GM19351 (cell line): ENCODE results near the gene HES4.
"Not testable (repeated sequence)": the region's sequence is repeated elsewhere in the genome, so short reads cannot be mapped to it uniquely, and the experiment has no call there.

Experiments
- ATAC-seq: cut with Tn5 transposase; IDR thresholded peaks from one replicate; pipeline ENCODE4 v1.9.1; 2021; ENCODE audit warnings: mild to moderate bottlenecking, moderate library complexity; ENCODE audit not compliant: unreplicated experiment

The HES4 gene

DNA sequence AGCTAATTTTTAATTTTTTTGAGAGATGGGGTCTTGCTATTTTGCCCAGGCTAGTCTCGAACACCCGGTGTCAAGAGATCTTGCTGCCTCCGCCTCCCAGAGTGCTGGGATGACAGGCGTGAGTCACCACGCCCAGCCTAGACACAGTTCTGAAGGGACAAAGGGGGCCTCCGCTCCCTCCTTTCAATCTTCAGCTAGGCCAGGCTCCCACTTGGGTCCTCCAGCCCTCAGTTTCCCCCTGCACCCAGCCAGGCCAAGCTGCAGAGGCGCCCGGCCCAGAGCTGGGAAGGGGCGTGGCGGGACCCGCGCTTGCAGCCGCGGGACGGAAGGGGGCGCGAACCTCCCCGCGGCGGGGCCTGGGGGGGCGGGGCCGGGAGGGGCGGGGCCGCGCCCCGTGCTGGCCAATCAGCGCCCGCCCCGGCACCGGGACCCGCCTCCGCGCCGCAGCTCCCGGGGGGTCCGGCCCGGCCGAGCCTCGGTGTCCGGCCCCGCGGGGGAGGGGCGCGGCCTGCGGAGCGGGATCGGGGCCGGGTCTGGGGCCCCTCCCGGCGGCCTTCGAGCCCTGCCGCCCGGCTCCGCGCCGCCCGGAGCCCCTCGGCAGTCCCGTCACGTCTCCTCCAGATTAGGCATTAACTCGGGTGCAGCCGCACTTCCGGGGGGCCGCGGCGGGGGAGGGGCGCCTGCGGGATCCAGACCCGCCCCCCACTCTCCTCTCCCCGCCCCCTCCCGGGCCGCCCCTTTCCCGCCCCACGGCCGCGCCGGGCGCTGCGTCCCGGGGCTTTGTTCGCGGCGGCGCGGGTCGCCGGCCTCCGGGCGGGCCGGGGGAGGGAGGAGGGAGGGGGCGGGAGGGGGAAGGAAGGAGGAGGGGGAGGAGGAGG, 19.5 kb upstream of the HES4 start:
- ATAC-seq: peak; percentile 69

DNA sequence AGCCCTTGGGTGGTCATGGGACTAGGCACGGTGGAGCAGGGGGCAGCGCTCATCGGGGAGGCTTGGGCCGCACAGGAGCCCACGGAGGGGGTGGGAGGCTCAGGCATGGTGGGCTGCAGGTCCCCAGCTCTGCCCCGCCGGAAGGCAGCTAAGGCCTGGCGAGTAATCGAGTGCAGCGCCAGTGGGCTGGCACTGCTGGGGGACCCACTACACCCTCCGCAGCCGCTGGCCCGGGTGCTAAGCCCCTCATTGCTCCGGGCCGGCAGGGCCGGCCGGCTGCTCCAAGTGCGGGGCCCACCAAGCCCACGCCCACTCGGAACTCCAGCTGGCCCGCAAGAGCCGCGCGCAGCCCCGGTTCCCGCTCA, 18.4 kb upstream of the HES4 start:
- ATAC-seq: not testable (repeated sequence)

DNA sequence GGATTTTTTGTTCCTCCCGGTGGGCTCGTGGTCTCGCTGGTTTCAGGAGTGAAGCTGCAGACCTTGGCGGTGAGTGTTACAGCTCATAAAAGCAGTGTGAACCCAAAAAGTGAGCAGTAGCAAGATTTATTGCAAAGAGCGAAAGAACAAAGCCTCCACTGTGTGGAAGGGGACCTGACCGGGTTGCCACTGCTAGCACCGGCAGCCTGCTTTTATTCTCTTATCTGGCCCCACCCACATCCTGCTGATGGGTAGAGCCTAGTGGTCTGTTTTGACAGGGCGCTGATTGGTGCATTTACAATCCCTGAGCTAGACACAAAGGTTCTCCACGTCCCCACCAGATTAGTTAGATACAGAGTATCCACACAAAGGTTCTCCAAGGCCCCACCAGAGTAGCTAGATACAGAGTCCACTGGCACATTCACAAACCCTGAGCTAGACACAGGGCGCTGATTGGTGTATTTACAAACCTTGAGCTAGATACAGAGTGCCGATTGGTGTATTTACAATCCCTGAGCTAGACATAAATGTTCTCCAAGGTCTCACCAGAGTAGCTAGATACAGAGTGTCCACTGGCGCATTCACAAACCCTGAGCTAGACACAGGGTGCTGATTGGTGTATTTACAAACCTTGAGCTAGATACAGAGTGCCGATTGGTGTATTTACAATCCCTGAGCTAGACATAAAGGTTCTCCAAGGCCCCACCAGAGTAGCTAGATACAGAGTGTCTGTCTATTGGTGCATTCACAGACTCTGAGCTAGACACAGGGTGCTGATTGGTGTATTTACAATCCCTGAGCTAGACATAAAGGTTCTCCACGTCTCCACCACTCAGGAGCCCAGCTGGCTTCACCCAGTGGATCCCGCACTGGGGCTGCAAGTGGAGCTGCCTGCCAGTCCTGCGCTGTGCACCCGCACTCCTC, 17.8 kb upstream of the HES4 start:
- ATAC-seq: not testable (repeated sequence)

DNA sequence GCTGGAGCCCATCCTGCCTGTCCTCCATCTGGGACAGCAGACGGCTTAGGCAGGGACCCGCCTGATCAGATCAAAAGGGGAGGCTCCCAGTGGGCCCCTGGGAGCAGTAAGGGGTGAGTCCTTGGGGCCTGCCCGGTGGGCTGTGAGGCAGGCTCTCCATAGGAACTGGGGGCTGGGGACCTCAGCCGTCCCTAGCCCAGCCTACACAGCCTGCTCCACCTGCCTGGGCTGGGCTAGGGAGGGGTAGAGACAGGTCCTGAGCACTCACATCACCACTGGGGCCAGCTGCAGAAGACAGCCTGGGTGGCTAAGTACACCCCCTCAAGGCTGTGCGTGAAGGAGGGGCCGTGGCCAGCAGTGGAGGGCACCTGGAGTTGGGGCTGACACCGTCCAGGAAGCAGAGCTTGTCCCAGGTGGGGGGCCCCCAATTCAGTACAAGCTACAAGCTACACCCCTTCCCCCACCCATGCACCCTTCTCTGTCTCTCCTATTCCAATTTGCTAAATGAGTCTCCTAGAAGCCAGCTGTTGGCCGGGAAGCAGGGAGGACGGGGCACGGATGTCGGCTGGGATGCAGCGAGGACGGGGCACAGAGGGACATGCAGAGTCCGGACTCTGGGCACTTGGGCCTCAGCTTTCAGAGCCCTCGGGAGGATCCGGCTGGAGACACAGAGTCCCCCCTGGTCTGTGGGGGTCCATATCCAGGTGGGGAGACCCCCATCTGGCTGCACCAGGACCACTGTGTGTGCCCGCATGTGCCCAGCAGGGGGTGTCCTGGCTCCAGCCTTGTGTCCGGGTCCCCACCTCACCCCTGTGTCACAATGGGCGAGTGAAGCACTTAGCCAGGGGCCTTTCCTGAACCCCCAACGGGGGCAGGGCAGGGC, 15.1 kb upstream of the HES4 start:
- ATAC-seq: no peak

DNA sequence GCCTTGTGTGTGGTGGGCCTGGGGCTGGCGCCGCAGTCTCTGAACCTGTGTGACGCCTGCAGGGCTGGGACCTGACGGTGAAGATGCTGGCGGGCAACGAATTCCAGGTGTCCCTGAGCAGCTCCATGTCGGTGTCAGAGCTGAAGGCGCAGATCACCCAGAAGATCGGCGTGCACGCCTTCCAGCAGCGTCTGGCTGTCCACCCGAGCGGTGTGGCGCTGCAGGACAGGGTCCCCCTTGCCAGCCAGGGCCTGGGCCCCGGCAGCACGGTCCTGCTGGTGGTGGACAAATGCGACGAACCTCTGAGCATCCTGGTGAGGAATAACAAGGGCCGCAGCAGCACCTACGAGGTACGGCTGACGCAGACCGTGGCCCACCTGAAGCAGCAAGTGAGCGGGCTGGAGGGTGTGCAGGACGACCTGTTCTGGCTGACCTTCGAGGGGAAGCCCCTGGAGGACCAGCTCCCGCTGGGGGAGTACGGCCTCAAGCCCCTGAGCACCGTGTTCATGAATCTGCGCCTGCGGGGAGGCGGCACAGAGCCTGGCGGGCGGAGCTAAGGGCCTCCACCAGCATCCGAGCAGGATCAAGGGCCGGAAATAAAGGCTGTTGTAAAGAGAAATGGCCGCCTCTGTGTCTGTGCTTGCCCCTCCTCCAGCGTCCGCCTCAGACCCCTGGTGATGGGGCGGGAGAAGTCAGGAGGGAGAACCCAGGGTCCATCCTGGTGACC, 14.2 kb upstream of the HES4 start:
- no peak for ATAC-seq

DNA sequence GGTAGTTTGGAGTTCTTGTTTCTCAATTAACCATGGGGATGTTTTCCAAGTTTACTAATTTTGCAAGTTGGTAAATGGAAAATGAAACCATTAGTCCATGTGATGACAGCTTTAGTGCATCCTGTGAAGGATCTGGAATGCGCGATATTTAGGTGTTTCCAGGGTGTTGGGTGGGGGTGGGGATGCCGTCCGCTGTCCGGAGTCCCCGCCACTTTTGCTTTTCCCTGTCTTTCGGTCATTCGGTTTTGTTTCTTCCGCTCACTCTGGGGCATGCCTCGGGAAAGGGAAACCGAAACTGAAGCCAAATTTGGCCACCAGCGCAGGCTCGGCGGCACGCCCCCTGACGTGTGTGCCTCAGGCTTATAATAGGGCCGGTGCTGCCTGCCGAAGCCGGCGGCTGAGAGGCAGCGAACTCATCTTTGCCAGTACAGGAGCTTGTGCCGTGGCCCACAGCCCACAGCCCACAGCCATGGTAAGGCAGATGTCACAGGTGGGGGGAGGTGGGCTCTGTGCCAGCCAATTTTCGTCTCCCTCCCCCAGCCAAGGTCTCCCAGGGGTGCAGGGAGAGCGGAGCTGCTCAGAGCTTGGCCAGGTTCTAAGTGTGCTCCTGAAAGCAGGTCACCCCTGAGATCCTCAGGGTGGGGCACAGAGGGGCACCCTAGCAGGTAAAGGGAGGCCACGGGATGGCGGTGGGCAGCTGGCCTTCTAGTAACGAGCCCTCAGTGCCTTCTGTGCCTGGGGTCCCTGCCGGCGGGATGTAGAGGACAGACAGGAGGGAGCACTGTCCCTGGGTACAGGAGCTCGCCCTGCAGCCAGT, 13.4 kb upstream of the HES4 start, which contains the start of gene ISG15:
Gene ISG15, plus strand, starts transcription at position 393 of the 817 bp plus-strand sequence. Its CDS starts 77 bp downstream, at position 470.
- peak; percentile 95 for ATAC-seq

DNA sequence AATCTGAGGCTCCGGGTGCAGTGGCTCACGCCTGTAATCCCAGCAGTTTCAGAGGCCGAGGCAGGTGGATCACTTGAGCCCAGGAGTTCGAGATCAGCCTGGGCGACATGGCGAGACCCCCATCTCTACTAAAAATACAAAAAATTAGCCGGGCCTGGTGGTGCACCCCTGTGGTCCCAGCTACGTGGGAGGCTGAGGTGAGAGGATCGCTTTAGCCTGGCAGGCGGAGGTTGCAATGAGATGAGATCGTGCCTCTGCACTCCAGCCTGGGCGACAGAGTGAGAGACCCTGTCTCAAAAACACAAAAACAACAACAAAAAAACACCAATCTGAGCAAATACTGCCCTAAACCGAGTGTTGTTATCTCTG, 12.8 kb upstream of the HES4 start:
- not testable (repeated sequence) for ATAC-seq

DNA sequence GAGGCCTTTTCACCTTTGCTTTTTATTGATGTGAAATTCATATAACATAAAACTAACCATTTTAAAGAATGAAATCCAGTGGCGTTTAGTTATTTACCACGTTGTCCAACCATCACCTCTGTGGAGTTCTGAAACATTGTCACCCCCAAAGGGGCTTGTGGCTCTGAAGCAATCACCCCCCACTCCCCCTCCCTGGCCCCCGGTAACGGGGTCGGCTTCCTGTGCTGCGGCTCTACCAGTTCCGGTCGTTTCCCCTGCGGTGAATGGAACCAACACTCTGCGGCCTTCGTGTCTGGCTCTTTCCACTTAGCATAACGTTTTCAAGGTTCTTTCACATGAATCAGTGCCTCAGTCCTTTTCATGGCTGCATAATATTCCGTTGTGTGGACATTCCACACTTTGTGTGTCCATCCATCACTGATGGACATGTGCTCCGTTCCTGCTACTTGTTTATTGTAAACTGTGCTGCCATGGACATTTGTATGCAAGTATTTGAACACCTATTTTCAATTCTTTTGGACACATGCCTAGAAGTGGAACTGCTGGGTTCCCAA, 11.6 kb upstream of the HES4 start:
- ATAC-seq: no peak

DNA sequence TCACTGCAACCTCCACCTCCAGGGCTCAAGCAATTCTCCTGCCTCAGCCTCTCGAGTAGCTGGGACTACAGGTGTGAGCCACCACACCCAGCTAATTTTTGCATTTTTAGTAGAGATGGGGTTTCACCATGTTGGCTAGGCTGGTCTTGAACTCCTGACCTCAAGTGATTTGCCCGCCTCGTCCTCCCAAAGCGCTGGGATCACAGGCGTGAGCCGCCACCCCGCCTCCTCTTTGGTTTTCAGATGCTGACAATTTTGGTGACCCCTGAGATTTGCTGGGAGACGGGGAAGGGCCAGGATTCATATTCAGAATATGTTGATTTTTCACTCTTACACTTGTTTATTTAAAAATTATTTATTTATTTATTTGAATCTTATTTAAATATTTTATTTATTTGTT, 10.2 kb upstream of the HES4 start:
- not testable (repeated sequence) for ATAC-seq

DNA sequence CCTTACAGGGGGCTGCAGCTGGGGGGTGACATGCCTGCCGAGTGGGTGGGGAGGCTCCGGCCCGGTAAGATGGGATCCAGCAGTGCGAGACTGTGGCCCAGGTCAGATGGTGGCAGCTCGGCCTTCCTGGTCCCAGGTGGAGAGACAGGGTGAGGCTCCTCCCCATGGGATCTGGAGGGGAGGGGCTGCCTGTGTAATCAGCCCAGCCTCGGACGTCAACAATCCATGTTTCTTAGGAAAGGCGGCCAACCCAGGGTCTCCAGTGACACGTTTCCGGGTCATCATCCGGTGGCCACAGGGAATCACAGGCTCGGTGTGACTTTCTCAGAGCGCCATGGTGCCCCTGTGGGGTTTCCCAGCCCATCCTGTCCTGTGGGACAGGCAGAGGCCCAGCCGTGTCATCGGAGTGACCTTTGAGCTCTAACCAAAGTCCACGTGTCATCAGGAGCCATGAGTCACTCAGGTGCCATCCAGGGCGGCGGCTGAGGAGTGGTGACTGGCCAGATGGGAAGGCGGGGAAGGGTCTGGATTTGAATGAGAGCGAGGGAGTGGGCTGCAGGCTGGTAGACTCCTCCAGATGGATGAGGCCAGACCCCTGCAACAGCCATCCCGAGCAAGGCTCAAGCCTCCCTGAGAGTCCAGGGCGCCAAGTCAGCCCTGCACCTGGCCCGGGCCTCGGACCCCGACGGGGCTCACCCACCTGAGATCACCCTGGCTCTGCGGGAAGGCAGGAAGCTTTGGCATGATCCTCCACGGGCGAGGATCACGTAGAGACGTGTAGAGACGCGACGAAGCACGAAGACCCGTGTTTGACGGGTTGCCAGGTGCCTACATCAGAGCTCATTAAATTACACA, 6.6 kb upstream of the HES4 start:
- no peak for ATAC-seq

DNA sequence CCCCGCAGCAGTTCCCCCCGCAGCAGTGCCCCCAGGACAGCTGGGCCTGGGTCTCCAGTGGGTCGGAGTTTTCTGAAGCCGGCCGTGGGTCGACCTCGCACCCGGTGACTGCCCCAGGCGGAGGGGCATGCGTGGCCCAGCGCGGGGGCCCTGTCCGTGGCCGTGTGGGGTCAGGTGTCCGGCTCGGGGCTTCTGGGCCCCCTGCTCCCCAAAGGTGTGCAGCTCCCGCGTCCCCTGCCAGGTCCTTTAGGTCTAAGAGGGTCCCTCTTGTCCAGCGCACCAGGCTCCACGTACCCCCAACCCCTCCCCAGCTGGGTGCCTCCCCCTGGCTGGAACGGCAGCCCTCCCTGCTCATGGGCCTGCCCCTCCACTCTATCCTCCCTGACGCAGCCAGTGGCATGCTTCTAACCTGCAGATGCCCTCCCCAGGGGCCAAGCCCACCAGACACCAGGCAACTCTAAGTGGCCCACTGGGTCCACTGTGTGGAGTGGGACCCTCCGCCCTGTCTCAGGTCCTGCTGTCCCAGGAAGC, 5.9 kb upstream of the HES4 start:
- ATAC-seq: no peak

DNA sequence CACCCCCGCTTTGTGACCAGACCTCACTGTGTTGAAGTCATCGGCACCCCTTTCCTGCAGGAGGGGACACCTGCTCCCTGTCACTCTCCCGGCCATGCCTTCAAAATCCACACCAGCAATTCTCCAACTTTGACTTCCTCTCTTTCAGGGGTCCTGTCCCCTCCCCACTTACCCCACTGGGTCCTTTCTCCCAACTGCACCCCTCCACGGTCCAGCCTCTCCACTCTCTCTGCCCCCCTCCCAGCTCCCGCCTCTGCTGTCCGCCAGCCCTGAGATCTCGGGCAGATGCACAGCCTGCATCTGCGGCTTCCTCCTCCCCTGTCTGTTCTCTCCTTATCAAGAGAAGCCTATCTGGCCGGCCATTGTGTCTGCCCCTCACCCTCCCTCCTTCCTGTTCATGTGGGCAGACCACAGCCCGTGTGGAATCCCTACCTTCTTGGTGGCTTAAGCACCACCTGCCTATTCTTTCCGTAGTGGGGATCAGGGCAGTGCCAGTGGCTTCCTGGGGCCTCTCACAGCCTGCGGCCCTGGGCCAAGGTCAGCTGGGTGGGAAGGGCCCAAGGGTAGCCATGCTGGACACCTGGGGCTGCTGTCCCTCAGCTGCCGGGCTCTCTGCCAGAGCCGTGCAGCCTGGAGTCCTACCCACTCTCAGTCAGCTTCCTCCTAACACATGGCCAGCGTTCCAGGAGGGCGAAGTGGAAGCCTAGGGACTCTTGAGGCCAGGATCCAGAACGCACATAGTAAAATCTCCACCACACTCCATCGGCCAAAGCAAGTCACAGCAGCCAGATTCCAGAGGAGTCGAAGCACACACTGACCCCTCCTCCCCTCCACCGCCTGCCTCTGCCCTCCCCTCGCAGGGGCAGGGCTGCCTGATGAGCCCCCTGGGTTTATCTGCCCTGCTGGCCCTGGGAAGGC, 5.1 kb upstream of the HES4 start:
- ATAC-seq: no peak

DNA sequence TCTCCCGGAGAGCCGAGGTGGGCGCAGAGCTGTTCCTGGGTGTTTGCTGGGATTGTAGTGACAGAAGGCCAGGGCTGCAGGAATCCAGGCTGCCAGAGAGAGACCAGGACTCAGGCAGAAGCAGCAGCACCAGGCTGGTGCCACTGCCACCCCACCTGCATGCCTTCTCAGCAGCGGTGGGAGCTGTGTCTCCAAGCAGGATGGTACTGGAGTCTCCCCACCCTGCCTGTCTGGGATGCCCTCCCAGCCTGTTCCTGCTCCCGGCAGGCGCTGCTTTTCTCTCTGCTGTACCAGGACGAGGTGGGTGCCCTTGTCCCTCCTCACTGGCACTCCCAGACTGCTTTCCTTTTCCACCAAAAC, 4.5 kb upstream of the HES4 start:
- ATAC-seq: no peak

DNA sequence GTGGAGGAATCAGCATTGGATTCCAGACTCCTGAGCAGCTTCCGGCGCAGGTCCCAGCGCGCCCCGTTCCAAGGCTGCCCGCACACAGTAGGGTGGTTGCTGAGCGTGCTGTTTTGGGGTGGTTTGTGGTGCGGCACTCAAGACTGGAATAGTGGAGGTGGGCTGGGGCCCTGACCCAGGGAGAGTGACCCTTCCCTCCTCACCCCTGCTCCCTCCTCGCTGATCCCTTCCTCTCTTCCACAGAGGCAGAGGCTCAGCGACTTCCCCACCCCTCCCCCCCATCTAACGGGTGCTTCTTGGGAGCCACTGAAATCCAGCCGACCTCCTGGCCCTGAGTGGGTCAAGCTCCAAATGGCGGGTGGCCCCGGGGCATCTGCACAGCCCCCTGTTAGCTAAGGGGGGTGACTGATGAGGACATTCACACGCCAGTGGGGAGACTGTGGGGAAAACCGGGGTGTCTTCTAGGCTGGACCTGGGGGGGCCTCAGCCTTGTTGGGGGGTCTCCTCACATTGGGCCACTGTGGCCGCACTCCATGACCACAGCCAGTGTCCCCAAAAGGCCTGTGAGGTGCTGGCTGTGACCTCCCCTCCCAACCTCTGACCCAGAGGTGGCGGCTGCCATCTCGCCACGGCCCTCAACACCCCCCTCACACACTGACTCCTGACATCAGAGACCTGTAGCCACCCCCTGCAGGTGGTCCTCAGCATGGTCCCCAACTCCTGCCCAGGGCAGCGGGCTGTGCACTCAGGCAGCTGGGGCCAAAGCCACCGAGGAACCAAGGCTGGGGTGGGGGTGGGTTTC, 3.9 kb upstream of the HES4 start:
- no peak for ATAC-seq

DNA sequence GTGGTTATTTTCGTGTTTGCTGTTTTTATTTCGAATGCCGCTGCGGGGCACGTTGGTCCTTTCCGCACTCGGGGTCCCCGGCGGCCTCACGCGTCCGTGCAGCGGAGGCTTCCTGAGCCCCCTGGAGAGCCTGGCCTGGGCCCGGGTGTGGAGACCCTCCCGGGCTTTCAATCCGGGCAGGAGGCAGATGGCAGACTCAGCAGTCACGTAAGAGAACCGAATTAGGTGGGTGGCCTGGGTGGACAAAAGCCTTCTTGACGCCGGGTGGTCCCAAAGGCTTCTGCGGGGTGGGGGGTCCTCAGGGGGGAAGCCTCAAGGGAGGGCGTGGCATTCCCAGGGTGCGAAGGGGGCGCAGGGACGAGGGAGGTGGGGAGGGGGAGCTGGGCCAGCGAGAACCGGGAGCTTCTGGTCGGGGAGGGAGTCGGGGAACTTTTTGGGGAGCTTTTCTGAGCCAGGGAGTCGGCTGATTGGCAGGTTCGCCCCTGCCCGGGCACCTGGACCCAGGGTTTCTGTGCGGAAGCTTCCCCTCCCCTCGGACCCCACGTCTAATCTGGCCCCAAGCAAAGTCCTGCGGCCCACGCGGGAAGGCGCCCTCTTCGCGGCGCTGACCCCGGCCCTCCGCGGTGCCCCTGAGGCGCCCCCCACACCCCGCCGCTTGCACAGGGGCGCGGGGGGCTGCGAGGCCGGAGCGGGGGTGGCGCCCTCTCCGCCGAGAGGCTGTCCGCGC, 1.3 kb upstream of the HES4 start:
- ATAC-seq: no peak
